ENCODE data around the gene CEP128.

Gene CEP128

DNA sequence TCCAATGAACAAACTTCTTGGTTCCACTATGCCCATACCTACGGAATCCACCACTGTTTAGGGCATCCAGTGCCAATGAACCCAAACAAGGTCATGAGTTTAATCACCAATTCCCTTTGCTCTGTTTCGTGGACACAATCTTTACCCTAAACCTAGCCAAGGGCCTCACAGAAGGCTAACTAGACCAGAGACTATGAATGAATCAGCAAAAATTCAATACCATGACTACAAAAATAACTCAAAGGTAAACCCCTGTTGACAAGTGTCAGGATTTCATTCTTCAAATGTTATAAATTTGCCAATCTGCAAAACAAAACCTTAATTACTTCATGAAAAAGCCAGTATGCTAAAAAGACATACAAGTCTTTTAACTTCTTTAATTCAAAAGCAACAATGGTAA, 96.7 kb downstream of the CEP128 start:
- no peak for TF ChIP-seq CTCF (IDR thresholded peaks at IDR 0.05; ENCODE audit: control insufficient read depth, extremely low read depth, insufficient read depth)
- DNase-seq (ENCODE audit: low read depth): no peak
- H3K4me3 ChIP-seq (ENCODE audit: low read depth, low read length): no peak overlapping the region

GRCh38 chr14:80839743-80840142, 101.8 kb downstream of the CEP128 start:
- DNase-seq (ENCODE audit: low read depth): no peak
- no peak for TF ChIP-seq CTCF (IDR thresholded peaks at IDR 0.05; ENCODE audit: control insufficient read depth, extremely low read depth, insufficient read depth)
- no peak overlapping the region for H3K4me3 ChIP-seq (ENCODE audit: low read depth, low read length)

DNA sequence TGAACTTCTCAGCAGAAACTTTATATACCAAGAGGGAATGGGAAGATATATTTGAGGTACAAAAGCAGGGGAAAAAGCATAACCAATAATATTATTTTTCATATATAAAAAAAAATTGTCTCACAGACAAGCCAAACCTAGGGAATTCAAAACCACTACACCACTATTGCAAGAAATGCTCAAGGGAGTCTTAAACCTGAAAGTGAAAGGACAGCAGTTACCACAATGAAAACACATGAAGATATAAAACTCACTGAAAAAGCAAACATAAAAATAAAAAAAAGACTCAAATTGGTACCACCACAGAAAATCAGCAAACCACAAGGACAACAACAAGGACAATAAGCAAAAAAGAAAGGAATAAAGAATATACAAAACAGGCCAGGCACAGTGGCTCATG, 131.9 kb downstream of the CEP128 start:
- no peak for DNase-seq (ENCODE audit: low read depth)
- H3K4me3 ChIP-seq (ENCODE audit: low read depth, low read length): no peak overlapping the region

GRCh38 chr14:80805136-80805535, 136.4 kb downstream of the CEP128 start:
- H3K4me3 ChIP-seq (ENCODE audit: low read depth, low read length): no peak overlapping the region
- TF ChIP-seq CTCF (IDR thresholded peaks at IDR 0.05; ENCODE audit: control insufficient read depth, extremely low read depth, insufficient read depth): no peak
- no peak for DNase-seq (ENCODE audit: low read depth)

More for the DNA sequence above, 131.9 kb downstream of the CEP128 start:
- no peak for TF ChIP-seq CTCF (IDR thresholded peaks at IDR 0.05; ENCODE audit: control insufficient read depth, extremely low read depth, insufficient read depth)

- no peak for TF ChIP-seq CTCF (IDR thresholded peaks at IDR 0.05; ENCODE audit: control insufficient read depth, extremely low read depth, insufficient read depth)
- H3K4me3 ChIP-seq (ENCODE audit: low read depth, low read length): no peak overlapping the region
- DNase-seq (ENCODE audit: low read depth): no peak
Observed at GRCh38 chr14:80798878-80799277, 142.7 kb downstream of the CEP128 start.

GRCh38 chr14:80798211-80798610, 143.3 kb downstream of the CEP128 start:
- no peak for DNase-seq (ENCODE audit: low read depth)
- TF ChIP-seq CTCF (IDR thresholded peaks at IDR 0.05; ENCODE audit: control insufficient read depth, extremely low read depth, insufficient read depth): no peak
- no peak overlapping the region for H3K4me3 ChIP-seq (ENCODE audit: low read depth, low read length)

GRCh38 chr14:80792771-80793170, 148.8 kb downstream of the CEP128 start:
- no peak for TF ChIP-seq CTCF (IDR thresholded peaks at IDR 0.05; ENCODE audit: control insufficient read depth, extremely low read depth, insufficient read depth)
- no peak overlapping the region for H3K4me3 ChIP-seq (ENCODE audit: low read depth, low read length)
- no peak for DNase-seq (ENCODE audit: low read depth)

All from LNCaP clone FGC (cell line).